ENCODE data around the gene ZNF205. TPM values are rescaled to one million over a fixed set of nuclear protein-coding genes. Genes with fewer than 3 reads are reported as not detected.

The ZNF205 gene
- total RNA-seq, 2 donors from 2014 or later = 0.18 TPM; not detected in 1

GRCh38 chr16:3118204-3118790 lies 5.9 kb downstream of the ZNF205 start:
- no peaks in the 10 kb centered on the region for H3K9me3 Mint-ChIP-seq
- H3K36me3 Mint-ChIP-seq = no peaks in the 10 kb centered on the region
- H3K27ac Mint-ChIP-seq = no peak overlapping the region
- DNase-seq (ENCODE audit: low spot score in 2 of 2) (no peak), ATAC-seq (no peak)

GRCh38 chr16:3118846-3119245 lies 6.5 kb downstream of the ZNF205 start:
- Mint-ChIP-seq H3K27ac (no peak overlapping the region), H3K36me3 (no peaks in the 10 kb centered on the region), H3K9me3 (no peaks in the 10 kb centered on the region)
- DNase-seq (ENCODE audit: low spot score in 2 of 2) (no peak), ATAC-seq (no peak)

GRCh38 chr16:3119286-3119685 lies 6.9 kb downstream of the ZNF205 start:
- no peak for ATAC-seq
- no peak for DNase-seq (ENCODE audit: low spot score in 2 of 2)
- Mint-ChIP-seq H3K9me3 (no peaks in the 10 kb centered on the region), H3K36me3 (no peaks in the 10 kb centered on the region), H3K27ac (no peak overlapping the region)

GRCh38 chr16:3119701-3120408 lies 7.5 kb downstream of the ZNF205 start:
- Mint-ChIP-seq H3K36me3 (no peaks in the 10 kb centered on the region), H3K9me3 (no peaks in the 10 kb centered on the region), H3K27ac (no peak overlapping the region)
- DNase-seq (ENCODE audit: low spot score in 2 of 2) = no peak
- ATAC-seq = no peak

GRCh38 chr16:3120435-3120834 lies 8.0 kb downstream of the ZNF205 start:
- Mint-ChIP-seq H3K36me3 (peaks cover 0 to 4% of the 10 kb centered on the region in 2 donors), H3K27ac (no peak overlapping the region), H3K9me3 (no peaks in the 10 kb centered on the region)
- no peak for ATAC-seq
- no peak for DNase-seq (ENCODE audit: low spot score in 2 of 2)

GRCh38 chr16:3121851-3122467 lies 9.6 kb downstream of the ZNF205 start:
- ATAC-seq = no peak
- H3K27ac Mint-ChIP-seq = no peak overlapping the region
- H3K36me3 Mint-ChIP-seq = peaks cover 0 to 6% of the 10 kb centered on the region in 2 donors
- no peak for DNase-seq (ENCODE audit: low spot score in 2 of 2)
- no peaks in the 10 kb centered on the region for H3K9me3 Mint-ChIP-seq

GRCh38 chr16:3122926-3123570 lies 10.7 kb downstream of the ZNF205 start:
- peaks cover 6 to 11% of the 10 kb centered on the region in 2 donors for H3K36me3 Mint-ChIP-seq
- H3K9me3 Mint-ChIP-seq = no peaks in the 10 kb centered on the region
- peak overlapping the region; percentile 83 to 94 for H3K27ac Mint-ChIP-seq
- no peak for DNase-seq (ENCODE audit: low spot score in 2 of 2)
- ATAC-seq = no peak

GRCh38 chr16:3123986-3124886 lies 11.8 kb downstream of the ZNF205 start:
- Mint-ChIP-seq H3K36me3 (peaks cover 11 to 12% of the 10 kb centered on the region in 2 donors), H3K9me3 (no peaks in the 10 kb centered on the region)
- ATAC-seq = peak; percentile 91 to 94

GRCh38 chr16:3127745-3128144 lies 15.4 kb downstream of the ZNF205 start:
- H3K9me3 Mint-ChIP-seq = no peaks in the 10 kb centered on the region
- H3K27ac Mint-ChIP-seq = peak overlapping the region; percentile 50 to 62

More at GRCh38 chr16:3123986-3124886, 11.8 kb downstream of the ZNF205 start:
- DNase-seq (ENCODE audit: low spot score in 2 of 2) = peak; percentile 95 to 98
- H3K27ac Mint-ChIP-seq = peak overlapping the region; percentile 83 to 88

GRCh38 chr16:3129137-3130131 lies 17.0 kb downstream of the ZNF205 start:
- ATAC-seq (peak; percentile 66 to 75), DNase-seq (ENCODE audit: low spot score in 2 of 2) (peak; percentile 80 to 87)
- peaks cover 20 to 24% of the 10 kb centered on the region in 2 donors for H3K36me3 Mint-ChIP-seq
- H3K9me3 Mint-ChIP-seq = no peaks in the 10 kb centered on the region
- H3K27ac Mint-ChIP-seq = peak overlapping the region; percentile 23 to 81

More at GRCh38 chr16:3127745-3128144, 15.4 kb downstream of the ZNF205 start:
- peaks cover 12 to 19% of the 10 kb centered on the region in 2 donors for H3K36me3 Mint-ChIP-seq
- DNase-seq (ENCODE audit: low spot score in 2 of 2) (no peak), ATAC-seq (no peak)

- no peaks in the 10 kb centered on the region for H3K9me3 Mint-ChIP-seq
- peak in 1 of 2 donors; percentile 55 for DNase-seq (ENCODE audit: low spot score in 2 of 2)
- no peak overlapping the region for H3K27ac Mint-ChIP-seq
- H3K36me3 Mint-ChIP-seq = peaks cover 19 to 22% of the 10 kb centered on the region in 2 donors
- ATAC-seq = no peak
Observed at GRCh38 chr16:3131755-3132377, 19.5 kb downstream of the ZNF205 start.

- no peak for ATAC-seq
- no peaks in the 10 kb centered on the region for H3K9me3 Mint-ChIP-seq
- peak overlapping the region; percentile 96 to 98 for H3K27ac Mint-ChIP-seq
- no peak for DNase-seq (ENCODE audit: low spot score in 2 of 2)
- H3K36me3 Mint-ChIP-seq = peaks cover 13 to 15% of the 10 kb centered on the region in 2 donors
Observed at GRCh38 chr16:3133844-3134243, 21.5 kb downstream of the ZNF205 start.

- peak; percentile 97 for ATAC-seq
- Mint-ChIP-seq H3K9me3 (no peaks in the 10 kb centered on the region), H3K27ac (peak within 1 kb of the TSS; percentile 96 to 98), H3K36me3 (peaks cover 9 to 10% of the 10 kb centered on the region in 2 donors)
- peak; percentile 84 to 96 for DNase-seq (ENCODE audit: low spot score in 2 of 2)
Observed at GRCh38 chr16:3134338-3135125, 22.1 kb downstream of the ZNF205 start, which contains the start of gene ZNF213. ZNF213 (plus strand) TSS chr16:3135029; CDS start chr16:3137281, 2,252 bp downstream.
